Retinal pigment epithelial cell (primary cell): ENCODE measurements around the gene MAPKAP1.

Experiments
- DNase-seq: peaks from one replicate; pipeline ENCODE4 v3.0.0-alpha.2; 2010; ENCODE audit warnings: low read depth
- H3K4me3 ChIP-seq: 2 replicates; pipeline ENCODE4 v1.5.1; 2011; ENCODE audit warnings: mild to moderate bottlenecking, low read length, control low read depth, moderate library complexity
- CTCF ChIP-seq: conservative IDR thresholded peaks from 2 replicates; pipeline ENCODE4 v1.5.1; 2011; ENCODE audit warnings: low read depth, low read length, control low read depth, inconsistent platforms

The MAPKAP1 gene

GRCh38 chr9:125679597-125680189 lies 27.3 kb downstream of the MAPKAP1 start:
- DNase-seq: no peak
- H3K4me3 ChIP-seq: no peak overlapping the region
- TF ChIP-seq CTCF: no peak

- DNase-seq: peak; percentile 66
- no peak overlapping the region for H3K4me3 ChIP-seq
- TF ChIP-seq CTCF: no peak
Observed at GRCh38 chr9:125674981-125675973, 31.7 kb downstream of the MAPKAP1 start.

GRCh38 chr9:125672876-125673275 lies 34.1 kb downstream of the MAPKAP1 start:
- no peak for TF ChIP-seq CTCF
- DNase-seq: no peak
- H3K4me3 ChIP-seq: no peak overlapping the region

- no peak for TF ChIP-seq CTCF
- no peak for DNase-seq
Observed at GRCh38 chr9:125663127-125663526, 43.9 kb downstream of the MAPKAP1 start.

GRCh38 chr9:125660557-125660956 lies 46.5 kb downstream of the MAPKAP1 start:
- DNase-seq: no peak
- no peak for TF ChIP-seq CTCF
- no peak overlapping the region for H3K4me3 ChIP-seq

More at GRCh38 chr9:125663127-125663526, 43.9 kb downstream of the MAPKAP1 start:
- no peak overlapping the region for H3K4me3 ChIP-seq

- H3K4me3 ChIP-seq: no peak overlapping the region
- peak; percentile 61 for DNase-seq
- no peak for TF ChIP-seq CTCF
Observed at GRCh38 chr9:125659954-125660353, 47.1 kb downstream of the MAPKAP1 start.
